Fibroblast of the aortic adventitia (primary cell): ENCODE measurements around the gene IFITM1. TPM values are rescaled to one million over a fixed set of nuclear protein-coding genes. Genes with fewer than 3 reads are reported as not detected.

Experiments
- DNase-seq: peaks from one replicate; pipeline ENCODE4 v3.0.0-alpha.2; 2010; ENCODE audit warnings: low read depth
- H3K4me3 ChIP-seq: 2 replicates; pipeline ENCODE4 v1.5.1; 2011; ENCODE audit warnings: low read depth, mild to moderate bottlenecking, control low read depth, low read length, moderate library complexity
- total RNA-seq: library from RNA; depleted of rRNA; stranded (reverse); fragments of >200 nt; gene quantifications from 2 replicates; pipeline ENCODE4 v1.2.3, GENCODE V29; 2012; ENCODE audit warnings: low replicate concordance
- TF ChIP-seq, protein P1 (sequence below): IDR thresholded peaks from 2 replicates; pipeline ENCODE4 v1.5.1; 2011; ENCODE audit warnings: mild to moderate bottlenecking, low read length, control low read depth, inconsistent platforms; ENCODE audit not compliant: insufficient read depth

IFITM1 gene
- total RNA-seq, 1 donor = 24.2 TPM

DNA sequence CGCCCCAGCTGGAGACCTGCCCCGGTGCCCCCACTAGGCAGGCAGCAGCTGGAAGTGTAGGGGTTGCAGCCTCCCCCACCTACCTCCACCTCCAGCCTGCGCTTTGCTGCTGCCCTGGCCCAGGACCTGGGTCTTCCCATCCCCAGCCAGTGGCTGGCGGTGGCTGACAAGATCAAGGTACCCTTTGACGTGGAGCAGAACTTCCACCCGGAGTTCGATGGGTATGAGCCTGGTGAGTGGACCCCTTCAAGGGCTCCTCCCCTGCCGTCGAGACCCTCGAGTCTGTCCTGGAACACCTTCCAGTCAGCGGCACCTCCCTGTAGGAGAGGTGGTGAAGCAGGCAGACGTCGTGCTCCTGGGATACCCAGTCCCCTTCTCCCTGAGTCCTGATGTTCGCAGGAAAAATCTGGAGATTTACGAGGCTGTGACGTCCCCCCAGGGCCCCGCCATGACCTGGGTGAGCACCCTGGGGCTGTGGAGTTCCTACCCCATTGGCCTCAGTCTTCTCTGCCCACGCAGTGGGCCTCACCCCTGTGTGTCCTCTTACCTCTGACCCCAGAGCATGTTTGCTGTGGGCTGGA lies 20.5 kb upstream of the IFITM1 start:
- TF ChIP-seq, protein P1, sequence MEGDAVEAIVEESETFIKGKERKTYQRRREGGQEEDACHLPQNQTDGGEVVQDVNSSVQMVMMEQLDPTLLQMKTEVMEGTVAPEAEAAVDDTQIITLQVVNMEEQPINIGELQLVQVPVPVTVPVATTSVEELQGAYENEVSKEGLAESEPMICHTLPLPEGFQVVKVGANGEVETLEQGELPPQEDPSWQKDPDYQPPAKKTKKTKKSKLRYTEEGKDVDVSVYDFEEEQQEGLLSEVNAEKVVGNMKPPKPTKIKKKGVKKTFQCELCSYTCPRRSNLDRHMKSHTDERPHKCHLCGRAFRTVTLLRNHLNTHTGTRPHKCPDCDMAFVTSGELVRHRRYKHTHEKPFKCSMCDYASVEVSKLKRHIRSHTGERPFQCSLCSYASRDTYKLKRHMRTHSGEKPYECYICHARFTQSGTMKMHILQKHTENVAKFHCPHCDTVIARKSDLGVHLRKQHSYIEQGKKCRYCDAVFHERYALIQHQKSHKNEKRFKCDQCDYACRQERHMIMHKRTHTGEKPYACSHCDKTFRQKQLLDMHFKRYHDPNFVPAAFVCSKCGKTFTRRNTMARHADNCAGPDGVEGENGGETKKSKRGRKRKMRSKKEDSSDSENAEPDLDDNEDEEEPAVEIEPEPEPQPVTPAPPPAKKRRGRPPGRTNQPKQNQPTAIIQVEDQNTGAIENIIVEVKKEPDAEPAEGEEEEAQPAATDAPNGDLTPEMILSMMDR = no peak
- H3K4me3 ChIP-seq = no peak overlapping the region

DNA sequence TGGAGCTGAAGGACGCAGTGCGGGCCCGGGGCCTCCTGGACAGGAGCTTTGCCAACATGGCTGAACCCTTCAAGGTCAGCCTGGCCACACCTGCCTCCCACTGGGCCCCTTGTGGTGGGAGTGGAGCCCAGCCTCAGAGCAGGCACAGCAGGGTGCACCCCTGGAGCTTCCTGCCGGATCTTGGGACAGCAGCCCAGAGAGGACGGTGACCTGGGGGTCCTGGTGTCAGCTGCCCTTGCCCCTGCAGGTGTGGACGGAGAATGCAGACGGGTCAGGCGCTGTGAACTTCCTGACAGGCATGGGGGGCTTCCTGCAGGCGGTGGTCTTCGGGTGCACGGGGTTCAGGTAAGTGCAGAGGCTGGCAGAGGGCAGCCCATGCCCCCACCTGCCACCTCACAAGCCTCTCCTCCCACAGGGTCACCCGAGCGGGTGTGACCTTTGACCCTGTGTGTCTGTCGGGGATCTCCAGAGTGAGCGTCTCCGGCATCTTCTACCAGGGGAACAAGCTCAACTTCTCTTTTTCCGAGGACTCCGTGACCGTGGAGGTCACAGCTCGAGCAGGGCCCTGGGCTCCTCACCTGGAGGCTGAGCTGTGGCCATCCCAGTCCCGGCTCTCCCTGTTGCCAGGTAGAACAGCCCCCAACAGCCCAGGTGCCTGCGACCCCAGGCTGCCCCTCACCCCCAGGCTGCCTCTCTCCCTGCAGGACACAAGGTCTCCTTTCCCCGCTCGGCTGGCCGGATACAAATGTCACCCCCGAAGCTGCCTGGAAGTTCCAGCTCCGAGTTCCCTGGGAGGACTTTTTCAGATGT lies 19.8 kb upstream of the IFITM1 start:
- DNase-seq = no peak
- TF ChIP-seq, protein P1 = no peak
- H3K4me3 ChIP-seq = no peak overlapping the region

More for the DNA sequence above, 20.5 kb upstream of the IFITM1 start:
- no peak for DNase-seq

DNA sequence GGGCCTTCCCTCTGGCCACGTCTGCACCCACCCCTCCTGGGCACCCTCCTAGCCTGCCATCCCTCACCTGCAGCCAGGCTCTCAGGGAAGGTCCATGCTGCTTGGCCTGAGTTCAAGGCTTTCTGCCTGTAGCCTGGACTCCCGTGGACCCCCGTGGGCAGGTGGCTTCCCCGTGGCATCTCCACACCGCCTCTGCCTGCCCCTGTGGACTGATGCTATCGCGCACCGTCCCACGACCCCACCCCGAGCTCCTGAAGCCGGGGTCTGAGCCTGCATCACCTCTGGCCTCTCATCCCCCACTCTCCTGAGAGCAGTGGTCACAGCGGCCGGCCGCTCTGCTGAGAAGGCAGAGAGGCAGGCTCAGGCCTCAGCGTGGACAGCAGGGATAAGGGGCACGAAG lies 19.1 kb upstream of the IFITM1 start:
- H3K4me3 ChIP-seq = no peak overlapping the region
- no peak for DNase-seq
- TF ChIP-seq, protein P1 = no peak

DNA sequence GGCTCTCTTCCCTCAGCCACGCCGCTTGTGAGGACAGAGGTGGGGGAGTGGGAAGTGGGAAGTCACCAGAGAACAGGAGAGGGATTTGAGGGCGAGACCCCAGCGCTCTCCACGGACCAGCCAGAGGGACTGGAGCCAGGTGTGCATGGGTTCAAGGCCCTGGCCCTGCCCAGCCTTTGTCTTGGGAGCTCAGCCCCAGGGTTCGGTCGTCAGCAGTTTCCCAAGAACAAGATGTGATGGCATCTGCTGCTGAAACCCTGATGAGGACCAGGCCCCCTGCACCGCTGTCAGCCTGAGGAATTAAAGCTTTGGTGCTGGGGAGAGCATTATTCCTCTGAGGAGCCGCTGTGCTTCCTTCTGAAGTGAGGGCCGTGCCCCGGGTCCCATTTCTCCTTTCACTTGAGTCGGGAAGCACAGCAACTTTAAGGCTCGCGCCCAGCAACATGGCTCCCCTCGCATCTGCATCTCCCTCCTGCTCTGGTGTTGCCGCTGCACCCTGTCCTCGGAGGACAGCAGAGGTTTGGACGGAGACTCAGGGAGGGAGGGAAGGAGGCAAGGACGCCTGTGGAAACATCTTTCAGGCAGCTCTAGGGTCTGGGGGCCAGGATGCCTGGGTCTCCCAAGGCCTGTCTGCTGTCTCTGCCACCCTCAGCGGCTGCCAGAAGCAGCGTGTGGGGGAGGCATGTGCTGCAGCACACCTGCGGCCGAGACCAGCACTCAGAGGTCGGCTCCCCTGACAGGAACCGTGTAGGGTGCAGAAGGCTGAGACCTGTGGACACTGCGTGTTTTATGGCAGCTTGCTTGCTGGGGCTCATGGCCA lies 18.3 kb upstream of the IFITM1 start:
- no peak for DNase-seq
- no peak overlapping the region for H3K4me3 ChIP-seq
- TF ChIP-seq, protein P1 = no peak

DNA sequence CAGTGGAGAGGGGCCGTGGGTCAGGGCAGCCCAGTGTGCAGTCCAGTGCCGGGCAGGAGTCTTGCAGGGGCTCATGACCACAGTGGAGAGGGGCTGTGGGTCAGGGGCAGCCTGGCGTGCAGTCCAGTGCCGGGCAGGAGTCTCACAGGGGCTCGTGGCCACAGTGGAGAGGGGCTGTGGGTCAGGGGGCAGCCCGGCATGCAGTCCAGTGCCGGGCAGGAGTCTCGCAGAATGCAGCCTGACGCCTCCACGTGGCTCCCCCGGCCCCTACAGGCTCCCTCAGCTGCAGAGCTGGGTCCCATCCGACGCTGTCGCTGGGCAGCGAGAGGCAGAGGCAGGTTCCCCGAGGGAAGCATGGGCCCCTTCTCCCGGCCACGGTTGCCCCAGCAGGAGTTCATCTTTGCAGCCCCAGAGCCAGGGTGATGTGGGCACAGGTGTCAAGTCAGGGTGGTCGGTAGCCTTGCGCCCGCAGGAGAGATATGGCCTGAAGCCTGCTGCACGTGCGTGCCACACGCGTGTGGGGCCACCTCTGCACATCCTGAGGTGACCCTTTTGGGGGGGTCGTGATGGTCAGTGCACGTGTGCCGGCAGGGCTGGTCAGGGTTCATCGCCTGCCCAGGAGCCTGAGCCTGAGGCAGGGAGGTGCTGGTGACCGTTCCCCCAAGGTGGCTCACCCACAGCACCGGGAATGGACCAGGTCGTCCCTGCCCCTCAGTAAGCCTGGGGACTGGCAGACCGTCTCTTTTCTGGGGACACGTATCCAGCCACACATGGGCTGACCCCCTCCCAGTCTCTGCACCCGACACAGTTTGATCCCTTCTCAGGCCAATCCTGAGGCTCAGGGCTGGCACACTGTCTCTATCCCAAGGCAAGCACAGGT lies 17.4 kb upstream of the IFITM1 start:
- TF ChIP-seq, protein P1 = no peak
- no peak overlapping the region for H3K4me3 ChIP-seq
- no peak for DNase-seq

DNA sequence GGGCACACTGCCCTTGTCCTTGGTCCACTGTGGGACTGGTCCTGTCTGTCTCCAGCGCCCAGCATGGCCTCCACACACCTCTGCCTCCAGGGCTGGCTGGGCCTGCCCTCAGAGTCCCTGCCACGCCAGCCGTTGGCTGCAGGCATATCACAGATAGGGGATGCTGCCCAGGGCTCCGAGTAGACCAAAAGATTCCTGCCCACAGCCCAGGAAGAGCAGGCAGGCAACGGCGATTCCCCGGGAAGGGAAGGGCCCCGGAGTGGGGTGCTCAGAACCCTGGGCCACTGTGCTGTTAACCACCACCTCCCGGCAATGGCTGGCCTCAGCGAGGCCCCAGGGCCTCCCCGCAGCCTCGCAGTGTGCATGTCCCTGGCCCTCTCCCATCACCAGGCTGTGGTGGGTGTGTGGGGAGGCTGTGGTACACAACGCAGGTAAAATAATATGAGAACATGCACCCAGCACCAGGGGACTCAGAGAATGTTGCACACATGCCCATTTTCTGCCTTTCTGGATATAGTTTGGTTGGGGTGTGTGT lies 16.7 kb upstream of the IFITM1 start:
- TF ChIP-seq, protein P1 = no peak
- DNase-seq = no peak
- H3K4me3 ChIP-seq = no peak overlapping the region
